ENCODE results near the gene TMEM131L.
"Not testable (repeated sequence)": the region's sequence is repeated elsewhere in the genome, so short reads cannot be mapped to it uniquely, and the experiment has no call there.

The TMEM131L gene

GRCh38 chr4:153637201-153637600 lies 171.0 kb downstream of the TMEM131L start:
- no peak for DNase-seq

- no peak for DNase-seq
Measured at GRCh38 chr4:153638011-153638410, 171.9 kb downstream of the TMEM131L start.

DNA sequence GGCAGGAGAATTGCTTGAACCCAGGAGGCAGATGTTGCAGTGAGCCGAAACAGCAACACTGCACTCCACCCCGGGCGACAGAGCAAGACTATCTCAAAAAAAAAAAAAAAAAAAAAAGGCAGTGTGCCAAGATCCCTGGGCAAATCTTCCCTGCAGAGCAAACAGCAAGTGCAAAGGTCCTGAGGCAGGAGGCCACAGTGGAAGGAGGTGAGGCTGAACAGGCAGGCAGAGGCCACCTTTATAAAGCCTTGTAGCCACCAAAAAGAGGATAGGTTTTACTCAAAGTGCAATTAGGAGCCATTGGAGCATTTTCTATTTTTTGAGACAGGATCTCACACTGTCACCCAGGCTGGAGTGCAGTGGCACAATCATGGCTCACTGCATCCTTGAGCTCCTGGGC lies 172.8 kb downstream of the TMEM131L start:
- DNase-seq = no peak

DNA sequence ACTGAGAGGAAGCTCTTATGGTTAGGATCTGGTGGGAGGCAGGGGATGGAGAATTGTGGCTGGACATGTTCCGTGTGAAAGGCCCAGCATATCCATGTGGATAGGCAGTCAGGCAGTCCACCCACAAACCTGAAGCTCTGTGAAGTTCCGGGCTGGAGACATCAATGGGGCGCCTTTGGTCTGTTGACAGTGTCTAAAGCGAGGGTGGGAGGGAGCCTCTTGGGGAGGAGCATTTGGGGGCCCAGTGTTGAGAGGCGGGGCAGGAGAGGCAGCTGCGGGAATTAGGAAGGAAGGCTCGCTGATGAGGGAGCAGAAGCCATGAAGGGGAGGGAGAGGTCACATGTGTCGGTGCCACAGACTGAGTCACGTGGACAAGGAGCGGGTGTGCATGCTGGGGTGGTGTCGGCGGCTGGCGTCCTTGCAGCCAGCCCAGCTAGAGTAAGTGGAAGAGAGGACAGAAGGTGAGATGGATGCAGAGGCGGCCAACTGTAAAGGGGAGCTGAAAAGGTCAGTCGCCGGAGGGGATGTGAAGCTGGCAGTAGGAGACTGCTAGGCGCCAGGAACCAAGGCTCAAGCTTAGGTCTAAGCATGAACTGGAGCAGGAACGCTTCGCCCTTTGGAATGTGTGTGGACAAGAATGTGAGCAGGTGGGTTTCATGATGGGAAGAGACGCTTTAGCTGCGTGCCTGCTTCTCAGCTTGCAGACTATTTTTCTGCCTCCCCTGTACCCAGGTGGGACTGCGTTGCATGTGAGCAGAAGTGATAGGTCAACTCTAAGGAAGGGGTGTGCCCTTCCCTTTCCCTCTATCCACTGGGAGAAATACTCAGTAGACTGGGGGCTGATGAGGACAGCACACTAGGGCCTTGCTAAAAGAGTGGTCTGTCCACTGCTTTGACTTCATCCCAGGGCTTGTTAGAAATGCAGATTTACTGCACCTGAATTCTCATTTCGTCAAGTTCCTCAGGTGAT lies 174.0 kb downstream of the TMEM131L start:
- DNase-seq = no peak

DNA sequence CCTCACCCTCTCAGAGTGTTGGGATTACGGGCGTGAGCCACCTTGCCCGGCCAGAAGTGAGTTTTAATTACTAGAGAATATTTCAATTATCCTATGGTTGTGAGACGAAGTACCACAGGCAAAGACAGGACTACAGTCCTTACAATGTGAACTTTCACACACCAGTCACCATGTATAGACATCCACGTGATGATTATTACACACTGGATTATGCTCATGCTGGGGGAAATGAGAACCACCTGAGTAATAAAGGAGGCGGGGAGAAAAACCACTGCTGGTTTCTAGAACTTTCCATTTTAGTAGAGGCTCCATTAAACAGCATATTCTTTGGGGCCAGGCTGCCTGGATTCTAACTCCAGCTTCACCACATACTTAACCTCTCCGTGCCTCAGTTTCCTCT lies 175.4 kb downstream of the TMEM131L start:
- no peak for DNase-seq

DNA sequence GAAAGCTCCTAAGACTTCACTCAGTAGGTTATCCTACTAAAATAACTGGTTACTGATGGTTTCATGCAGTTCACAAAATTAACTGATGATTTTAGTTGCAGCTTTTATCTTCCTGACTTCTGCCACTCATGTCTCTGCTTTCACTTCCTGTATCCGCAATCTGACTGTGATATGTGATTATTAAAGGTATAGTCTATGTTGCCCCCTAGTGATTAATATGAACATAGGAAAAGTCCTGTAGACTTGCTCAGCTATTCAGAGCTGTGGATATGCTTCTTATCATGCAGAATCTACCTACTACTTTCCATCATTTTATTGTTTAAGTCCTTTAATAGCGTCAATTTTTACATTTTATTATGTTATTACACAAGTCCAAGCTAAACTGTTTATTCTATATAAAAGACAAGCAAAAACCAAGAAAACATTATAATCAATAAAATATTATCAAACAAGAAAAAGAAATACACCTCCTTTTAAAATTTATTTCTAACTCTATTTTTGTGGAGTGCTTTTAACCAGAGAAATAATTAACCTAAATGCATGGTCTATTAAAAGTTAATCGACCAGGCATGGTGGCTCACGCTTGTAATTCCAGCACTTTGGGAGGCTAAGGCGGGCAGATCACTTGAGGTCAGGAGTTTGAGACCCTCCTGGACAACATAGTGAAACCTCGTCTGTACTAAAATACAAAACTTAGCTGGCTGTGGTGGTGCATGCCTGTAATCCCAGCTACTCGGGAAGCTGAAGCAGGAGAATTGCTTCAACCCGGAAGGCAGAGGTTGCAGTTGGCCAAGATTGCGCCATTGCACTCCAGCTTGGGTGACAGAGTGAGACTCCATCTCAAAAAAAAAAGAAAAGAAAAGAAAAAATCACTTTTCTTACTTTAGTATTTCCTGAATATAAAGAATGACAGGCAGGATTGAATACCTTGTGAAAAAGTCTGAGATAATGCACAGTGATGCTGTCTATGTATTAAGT lies 177.5 kb downstream of the TMEM131L start:
- no peak for DNase-seq

GRCh38 chr4:153645183-153645582 lies 179.0 kb downstream of the TMEM131L start:
- DNase-seq = no peak

DNA sequence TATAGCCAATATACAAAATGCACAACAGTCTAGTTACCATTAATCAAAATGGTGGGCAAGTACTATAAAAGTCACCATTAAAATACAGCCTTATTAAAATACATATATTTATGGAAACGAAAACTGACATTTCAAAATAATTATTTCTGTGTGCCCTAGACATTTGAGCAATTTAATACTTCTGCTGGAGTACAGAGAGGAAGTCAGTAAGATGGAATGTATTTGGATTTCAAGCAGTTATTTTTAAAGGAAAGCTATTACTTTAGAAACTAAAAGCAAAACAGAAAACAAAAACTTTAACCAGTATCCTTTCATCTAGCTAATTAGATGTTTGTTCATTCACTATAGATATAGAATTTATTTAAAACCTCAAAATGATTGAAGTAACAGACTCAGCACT lies 180.1 kb downstream of the TMEM131L start:
- no peak for DNase-seq

DNA sequence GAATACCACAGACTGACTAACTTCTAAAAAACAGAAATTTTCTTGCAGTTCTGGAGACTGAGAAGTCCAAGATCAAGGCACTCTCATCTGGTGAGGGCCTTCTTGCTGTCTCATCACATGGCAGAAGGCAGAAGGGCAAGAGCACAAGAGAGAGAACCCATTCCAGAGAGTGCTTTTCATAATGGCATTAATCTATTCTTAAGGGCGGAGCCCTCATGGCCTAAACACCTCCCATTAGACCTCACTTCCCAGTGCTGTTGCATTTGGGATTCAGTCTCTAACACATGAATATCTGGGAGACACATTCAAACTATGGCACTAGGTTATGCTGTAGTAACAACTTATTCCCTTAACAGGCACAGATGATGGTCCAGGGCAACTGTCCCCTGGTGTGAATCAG lies 180.8 kb downstream of the TMEM131L start:
- no peak for DNase-seq

DNA sequence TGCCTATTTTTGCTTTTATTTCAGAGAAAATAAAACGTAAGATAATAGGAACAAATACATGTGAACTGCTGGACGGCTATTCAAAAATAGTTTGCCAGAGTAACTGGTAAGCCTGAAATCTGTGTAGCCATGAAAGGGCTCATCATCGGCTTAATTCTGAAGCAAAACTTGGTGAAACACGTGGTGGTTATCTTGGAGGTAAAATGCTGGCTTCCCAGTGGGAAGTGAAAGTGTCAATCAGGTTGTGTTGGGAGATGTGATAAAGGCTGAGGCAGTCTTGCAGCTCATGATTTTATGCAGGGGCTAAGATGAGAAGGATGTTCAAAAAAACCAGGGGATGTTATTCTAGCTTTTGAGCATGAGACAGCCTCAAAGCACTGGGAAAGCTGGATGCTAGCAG lies 181.8 kb downstream of the TMEM131L start:
- no peak for DNase-seq

DNA sequence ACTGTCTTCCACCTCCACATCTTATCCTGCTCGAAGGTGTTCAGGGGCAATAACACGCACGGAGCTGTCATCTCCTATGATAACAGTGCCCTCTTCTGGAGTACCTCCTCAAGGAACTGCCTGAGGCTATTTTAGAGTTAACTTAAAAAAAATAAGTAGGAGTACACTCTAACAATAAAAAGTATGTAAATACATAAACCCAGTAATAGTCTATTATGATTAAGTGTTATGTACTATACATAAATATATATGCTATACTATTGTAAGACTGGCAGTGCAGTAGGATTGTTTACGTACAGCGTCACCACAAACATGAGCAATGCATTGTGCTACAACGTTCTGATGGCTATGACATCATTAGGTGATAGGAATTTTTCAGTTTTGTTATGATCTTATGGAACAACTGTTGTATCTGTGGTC lies 183.4 kb downstream of the TMEM131L start:
- DNase-seq = no peak

- no peak for DNase-seq
Measured at GRCh38 chr4:153651116-153651515, 185.0 kb downstream of the TMEM131L start.

DNA sequence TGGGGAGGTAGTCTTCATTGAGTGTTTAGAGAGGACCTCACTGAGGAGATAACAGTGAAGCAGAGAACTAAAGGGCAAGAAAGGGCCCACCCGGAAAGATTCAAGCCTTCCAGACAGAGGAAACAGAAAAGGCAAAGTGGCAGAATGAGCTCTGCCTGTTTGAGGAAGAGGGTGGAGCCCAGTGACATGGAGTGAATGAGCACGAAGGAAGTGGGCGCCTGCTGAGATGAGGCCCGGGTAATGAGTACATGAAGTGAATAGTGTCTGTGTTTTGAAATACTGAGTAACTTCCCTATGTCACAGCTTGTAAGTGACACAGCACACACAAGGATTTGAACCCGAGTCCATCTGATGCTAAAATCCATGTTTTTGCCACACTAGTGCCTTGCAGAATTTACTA lies 185.4 kb downstream of the TMEM131L start:
- DNase-seq = no peak

DNA sequence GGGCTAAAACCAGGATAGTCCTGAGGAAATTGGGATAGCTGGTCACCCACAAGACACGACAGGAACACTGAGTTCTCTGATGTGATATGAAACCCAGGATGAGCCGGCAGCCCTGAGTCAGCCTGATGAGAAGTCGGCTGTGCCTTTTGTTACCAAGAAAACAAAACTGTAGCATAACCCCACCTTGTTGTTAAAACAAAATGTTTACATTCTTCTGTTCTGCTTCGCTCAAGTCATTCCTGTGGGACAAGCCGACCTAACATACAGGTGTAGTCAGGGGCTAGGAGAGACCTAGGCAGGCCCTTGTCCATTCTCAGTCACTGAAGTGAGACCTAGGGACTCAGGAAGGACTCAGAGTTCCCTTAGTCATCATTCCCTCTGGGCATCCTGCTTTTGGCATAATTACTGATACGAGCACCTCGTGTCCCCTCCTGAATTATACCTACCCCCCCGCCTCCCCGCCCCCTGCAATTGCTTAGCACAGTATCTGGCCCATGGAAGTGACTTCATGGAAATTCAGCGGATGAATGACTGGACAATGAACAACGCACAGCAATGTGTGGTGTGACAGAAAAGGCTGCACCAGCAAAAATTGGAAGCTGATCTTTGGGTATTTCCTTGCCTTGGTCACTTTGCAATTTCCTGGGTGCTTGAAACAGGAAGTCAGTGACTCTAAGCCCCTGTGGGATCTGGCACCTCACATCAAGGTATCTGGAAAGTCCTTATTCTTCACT lies 186.1 kb downstream of the TMEM131L start:
- no peak for DNase-seq

- no peak for DNase-seq
Measured at GRCh38 chr4:153655002-153655541, 188.9 kb downstream of the TMEM131L start.

DNA sequence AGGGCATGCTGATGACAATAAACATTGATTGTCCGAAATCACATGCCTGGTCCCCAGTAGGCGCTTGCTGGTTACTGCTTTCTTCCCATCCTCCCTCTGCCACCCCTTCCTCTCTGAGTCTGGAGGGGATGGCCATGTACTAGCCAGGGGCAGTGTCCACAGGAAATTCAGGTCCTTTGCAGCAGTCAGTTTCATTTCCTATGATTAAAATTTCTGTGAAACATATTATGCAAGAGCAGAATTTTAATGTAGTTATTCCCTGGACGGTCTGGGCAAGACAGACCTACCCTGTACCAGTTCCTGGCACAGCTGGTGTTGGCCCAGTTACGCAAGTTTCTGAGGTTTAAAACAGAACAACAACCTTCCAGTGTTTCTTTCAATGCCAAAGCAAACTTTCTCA lies 189.8 kb downstream of the TMEM131L start:
- no peak for DNase-seq

DNA sequence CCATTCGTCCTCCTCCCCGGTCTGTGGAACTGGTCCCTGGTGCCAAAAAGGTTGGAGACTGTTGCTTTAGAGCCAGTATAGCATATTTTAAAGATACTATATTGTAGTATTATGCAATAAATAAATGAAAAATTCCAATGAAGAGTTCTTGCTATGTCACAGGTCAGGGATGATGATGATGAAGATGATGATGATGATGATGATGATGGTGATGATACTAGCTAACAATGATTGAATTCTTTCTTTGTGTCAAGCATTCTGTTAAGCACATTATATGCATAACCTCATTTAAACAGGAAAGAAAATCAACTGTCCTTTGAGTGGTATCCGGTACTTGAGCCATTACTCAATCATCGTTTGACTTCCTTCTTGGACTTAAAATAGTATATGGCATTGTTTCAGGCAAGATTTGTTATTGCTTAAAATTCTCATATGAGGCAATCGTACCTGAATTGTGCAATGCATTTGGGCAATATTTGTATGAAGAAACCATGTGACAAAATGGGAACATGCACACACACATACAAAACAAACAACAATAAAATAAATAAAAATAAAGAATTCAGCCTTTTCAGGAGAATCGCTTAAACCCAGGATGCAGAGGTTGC lies 195.2 kb downstream of the TMEM131L start:
- no peak for DNase-seq

DNA sequence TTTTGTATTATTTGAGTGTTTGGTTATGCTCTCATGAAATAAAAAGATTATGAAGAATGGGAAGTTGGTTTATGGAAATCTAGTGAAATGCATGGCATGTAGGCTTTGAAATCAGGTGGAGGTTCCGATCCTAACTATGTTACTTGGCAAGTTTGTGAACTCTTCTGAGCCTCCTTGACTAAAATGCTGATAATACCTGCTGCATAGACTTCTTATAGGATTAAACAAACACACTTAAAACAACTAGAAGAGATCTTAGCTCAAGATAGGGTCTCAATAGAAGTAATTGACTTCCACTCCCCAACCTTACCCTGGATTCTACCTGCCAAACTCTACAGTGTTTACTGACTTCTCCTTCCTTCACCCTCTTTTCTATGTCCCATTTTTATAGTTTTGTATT lies 195.7 kb downstream of the TMEM131L start:
- DNase-seq = no peak

DNA sequence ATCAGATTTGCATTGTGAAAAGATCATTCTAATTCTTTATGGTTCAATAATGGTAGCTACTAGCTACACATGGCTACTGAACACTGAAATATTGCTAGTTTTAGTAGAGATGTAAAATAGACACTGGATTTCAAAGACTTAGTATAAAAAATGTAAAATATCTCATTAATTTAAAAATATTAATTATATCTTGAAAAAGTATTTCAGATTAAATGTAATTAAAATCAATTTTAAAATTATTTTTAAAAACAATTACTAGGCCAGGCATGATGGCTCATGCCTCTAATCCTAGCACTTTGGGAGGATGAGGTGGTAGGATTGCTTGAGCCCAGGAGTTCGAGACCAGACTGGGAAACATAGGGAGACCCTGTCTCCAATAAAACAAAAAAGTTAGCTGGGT lies 197.5 kb downstream of the TMEM131L start:
- no peak for DNase-seq

DNA sequence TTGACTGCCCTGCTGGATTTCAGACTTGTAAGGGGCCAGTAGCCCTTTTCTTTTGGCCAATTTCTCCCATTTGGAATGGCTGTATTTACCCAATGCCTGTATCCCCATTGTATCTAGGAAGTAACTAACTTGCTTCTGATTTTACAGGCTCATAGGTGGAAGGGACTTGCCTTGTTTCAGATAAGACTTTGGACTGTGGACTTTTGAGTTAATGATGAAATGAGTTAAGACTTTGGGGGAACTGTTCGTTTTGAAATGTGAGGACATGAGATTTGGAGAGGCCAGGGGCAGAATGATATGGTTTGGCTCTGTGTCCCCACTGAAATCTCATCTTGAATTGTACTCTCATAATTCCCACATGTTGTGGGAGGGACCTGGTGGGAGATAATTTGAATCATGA lies 200.3 kb downstream of the TMEM131L start:
- DNase-seq = not testable (repeated sequence)

GRCh38 chr4:153668647-153669046 lies 202.5 kb downstream of the TMEM131L start:
- no peak for DNase-seq

GRCh38 chr4:153669838-153670237 lies 203.7 kb downstream of the TMEM131L start:
- DNase-seq = no peak

Data from right hindlimb (tissue), 1 donor.